ENCODE results near the gene ADGRG2. TPM values are rescaled to one million over a fixed set of nuclear protein-coding genes. Genes with fewer than 3 reads are reported as not detected.
A peak's percentile ranks its signal among the peaks of the same experiment; 100 is the strongest.
"Not testable (repeated sequence)": the region's sequence is repeated elsewhere in the genome, so short reads cannot be mapped to it uniquely, and the experiment has no call there.

The ADGRG2 gene
- total and polyA plus RNA-seq, 8 donors = 0.30 to 2.6 (median 0.69) TPM

GRCh38 chrX:19017271-19017670, 105.0 kb downstream of the ADGRG2 start:
- 39 to 43% methylated on average over 3 of the region's 3 CpGs for WGBS, 2 donors
- no peak for FAIRE-seq
- no peak for DNase-seq

GRCh38 chrX:19016614-19017013, 105.7 kb downstream of the ADGRG2 start:
- H3K4me1 ChIP-seq; FAIRE-seq; intact Hi-C loops (cut with DNase I); H3K4me3 ChIP-seq; H3K27me3 ChIP-seq; DNase-seq; H3K36me3 ChIP-seq; H3K27ac ChIP-seq; ATAC-seq; H3K9me3 ChIP-seq: not testable (repeated sequence)
- 84 to 91% methylated on average over 8 of the region's 8 CpGs for WGBS, 2 donors

More at GRCh38 chrX:19017271-19017670, 105.0 kb downstream of the ADGRG2 start:
- H3K27ac ChIP-seq = no peak overlapping the region
- H3K27me3 ChIP-seq = no peaks in the 10 kb centered on the region
- no peaks in the 10 kb centered on the region for H3K9me3 ChIP-seq
- no peaks in the 10 kb centered on the region for H3K4me1 ChIP-seq
- intact Hi-C loops (cut with DNase I) = no loop called here
- peak in 1 of 4 donors; percentile 24 for ATAC-seq
- no peaks in the 10 kb centered on the region for H3K36me3 ChIP-seq
- TF ChIP-seq CTCF (IDR thresholded peaks at IDR 0.05) = peak in 3 of 4 donors; percentile 6 to 27 (median 27)
- no peak overlapping the region for H3K4me3 ChIP-seq

GRCh38 chrX:19007868-19008267, 114.4 kb downstream of the ADGRG2 start:
- 62 to 79% methylated on average over 4 of the region's 4 CpGs for WGBS, 2 donors
- H3K4me1 ChIP-seq = no peaks in the 10 kb centered on the region
- ATAC-seq (peak; percentile 25 to 66 (median 46)), DNase-seq (no peak), FAIRE-seq (no peak)
- TF ChIP-seq CTCF (IDR thresholded peaks at IDR 0.05) = no peak
- H3K36me3 ChIP-seq = no peaks in the 10 kb centered on the region
- H3K27me3 ChIP-seq = no peaks in the 10 kb centered on the region
- no peaks in the 10 kb centered on the region for H3K9me3 ChIP-seq
- intact Hi-C loops (cut with DNase I) = no loop called here
- no peak overlapping the region for H3K4me3 ChIP-seq
- H3K27ac ChIP-seq = peak overlapping the region in 1 of 4 donors; percentile 28

GRCh38 chrX:19007011-19007410, 115.3 kb downstream of the ADGRG2 start:
- 56 to 58% methylated on average over 7 of the region's 7 CpGs for WGBS, 2 donors
- TF ChIP-seq CTCF (IDR thresholded peaks at IDR 0.05) = no peak
- H3K4me1 ChIP-seq = no peaks in the 10 kb centered on the region
- FAIRE-seq (no peak), DNase-seq (no peak), ATAC-seq (peak in 2 of 4 donors; percentile 16 to 46)
- no peaks in the 10 kb centered on the region for H3K27me3 ChIP-seq
- H3K36me3 ChIP-seq = no peaks in the 10 kb centered on the region
- H3K27ac ChIP-seq = peak overlapping the region in 1 of 4 donors; percentile 5
- intact Hi-C loops (cut with DNase I) = no loop called here
- H3K4me3 ChIP-seq = no peak overlapping the region
- H3K9me3 ChIP-seq = no peaks in the 10 kb centered on the region

- H3K4me3 ChIP-seq = no peak overlapping the region
- DNase-seq = no peak
- WGBS, 2 donors = 67 to 68% methylated on average over 4 of the region's 4 CpGs
- no peaks in the 10 kb centered on the region for H3K4me1 ChIP-seq
- no peak for FAIRE-seq
- no peaks in the 10 kb centered on the region for H3K36me3 ChIP-seq
- TF ChIP-seq CTCF (IDR thresholded peaks at IDR 0.05) = no peak
- no peak overlapping the region for H3K27ac ChIP-seq
- H3K27me3 ChIP-seq = no peaks in the 10 kb centered on the region
- no peak for ATAC-seq
- H3K9me3 ChIP-seq = no peaks in the 10 kb centered on the region
- intact Hi-C loops (cut with DNase I) = no loop called here
Observed at GRCh38 chrX:19005909-19006308, 116.4 kb downstream of the ADGRG2 start.
